Peyer's patch (tissue), 4 donors: ENCODE results near the gene CTCFL.

Experiments used
- POLR2A ChIP-seq, 2 donors: fragments of 450-650 bp; IDR thresholded peaks; one replicate each; pipeline ENCODE4 v1.5.1; 2017; ENCODE audit warnings: antibody characterized with exemption in 2 of 2, mild to moderate bottlenecking in 2 of 2, moderate library complexity in 2 of 2
- TF ChIP-seq, protein P1 (sequence below), 6 experiments: fragments of 450-650 bp in 4 of 6; fragments of 200-600 bp in 2 of 6; sonication (generic) in 1 of 6; IDR thresholded peaks; one replicate each; pipeline ENCODE4 v1.5.1; 2017 to 2019; ENCODE audit warnings: antibody characterized with exemption in 6 of 6, mild to moderate bottlenecking in 3 of 6, moderate library complexity in 1 of 6

DNA sequence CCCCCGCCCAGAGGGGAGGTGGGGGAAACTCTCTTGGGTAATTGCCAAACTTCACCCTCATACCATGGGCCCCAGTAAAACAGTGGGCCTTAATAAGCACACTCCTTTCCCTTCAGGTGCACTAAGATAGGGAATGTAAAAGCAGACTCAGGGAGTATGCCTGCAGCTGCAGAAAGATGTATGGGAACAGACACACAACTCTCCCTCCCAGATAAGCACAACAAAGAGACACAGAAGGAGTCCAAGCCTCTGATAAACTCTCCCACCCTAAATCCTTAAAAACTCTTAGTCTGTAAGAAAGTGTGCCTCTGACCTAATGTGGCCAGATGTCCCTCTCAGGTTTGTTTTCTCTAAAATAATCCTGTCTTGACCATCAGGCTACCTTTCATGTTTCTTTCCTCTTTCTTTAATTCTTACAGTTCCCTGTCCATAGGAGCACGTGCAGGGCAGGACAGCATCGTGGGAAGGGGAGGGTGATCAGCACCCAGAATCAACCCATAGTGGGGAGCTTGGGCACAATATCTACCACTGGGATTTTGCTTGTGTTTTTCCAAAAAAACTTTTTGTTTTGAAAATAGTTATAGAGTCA lies 11.3 kb upstream of the CTCFL start:
- TF ChIP-seq, protein P1, sequence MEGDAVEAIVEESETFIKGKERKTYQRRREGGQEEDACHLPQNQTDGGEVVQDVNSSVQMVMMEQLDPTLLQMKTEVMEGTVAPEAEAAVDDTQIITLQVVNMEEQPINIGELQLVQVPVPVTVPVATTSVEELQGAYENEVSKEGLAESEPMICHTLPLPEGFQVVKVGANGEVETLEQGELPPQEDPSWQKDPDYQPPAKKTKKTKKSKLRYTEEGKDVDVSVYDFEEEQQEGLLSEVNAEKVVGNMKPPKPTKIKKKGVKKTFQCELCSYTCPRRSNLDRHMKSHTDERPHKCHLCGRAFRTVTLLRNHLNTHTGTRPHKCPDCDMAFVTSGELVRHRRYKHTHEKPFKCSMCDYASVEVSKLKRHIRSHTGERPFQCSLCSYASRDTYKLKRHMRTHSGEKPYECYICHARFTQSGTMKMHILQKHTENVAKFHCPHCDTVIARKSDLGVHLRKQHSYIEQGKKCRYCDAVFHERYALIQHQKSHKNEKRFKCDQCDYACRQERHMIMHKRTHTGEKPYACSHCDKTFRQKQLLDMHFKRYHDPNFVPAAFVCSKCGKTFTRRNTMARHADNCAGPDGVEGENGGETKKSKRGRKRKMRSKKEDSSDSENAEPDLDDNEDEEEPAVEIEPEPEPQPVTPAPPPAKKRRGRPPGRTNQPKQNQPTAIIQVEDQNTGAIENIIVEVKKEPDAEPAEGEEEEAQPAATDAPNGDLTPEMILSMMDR (IDR thresholded peaks at IDR 0.05) = no peak
- TF ChIP-seq POLR2A (IDR thresholded peaks at IDR 0.05) = no peak
